A673 (cell line): ENCODE data around the gene NXPH2. TPM values are rescaled to one million over a fixed set of nuclear protein-coding genes. Genes with fewer than 3 reads are reported as not detected.

ENCODE experiments used
- BruUV-seq: library from RNA; stranded (reverse); fragments of 400-500 nt; replicated peaks from 2 replicates; lab custom pipeline; 2021; lab: Mats Ljungman, UMichigan
- CTCF ChIA-PET: fragments of 300-600 bp; sonication (Branson Sonifier 250); formaldehyde crosslinking; loops from one replicate; lab custom pipeline; 2022; ENCODE audit warnings: antibody characterized with exemption; lab: Charles Lee
- POLR2A ChIA-PET: fragments of 300-600 bp; sonication (Branson Sonifier 250); formaldehyde crosslinking; loops from one replicate; lab custom pipeline; 2022; ENCODE audit warnings: antibody characterized with exemption; ENCODE audit not compliant: low non-redundant PET; lab: Charles Lee
- DNase-seq: peaks from one replicate; pipeline ENCODE4 v3.0.0-alpha.2; 2015; ENCODE audit warnings: low spot score
- H3K27ac ChIP-seq: fragments of 200-600 bp; sonication (generic); 2 replicates; pipeline ENCODE4 v1.5.1; 2016; ENCODE audit warnings: mixed run types, low read depth, mild to moderate bottlenecking, mixed read lengths, antibody characterized with exemption, low read length; ENCODE audit not compliant: poor library complexity, severe bottlenecking
- H3K27me3 ChIP-seq: fragments of 200-600 bp; sonication (generic); replicated peaks from 2 replicates; pipeline ENCODE4 v1.6.1; 2017; ENCODE audit warnings: mixed run types, low read depth, mild to moderate bottlenecking, mixed read lengths, antibody characterized with exemption, low read length; ENCODE audit not compliant: insufficient read depth, poor library complexity
- H3K36me3 ChIP-seq: fragments of 200-600 bp; sonication (generic); 2 replicates; pipeline ENCODE4 v1.6.1; 2016; ENCODE audit warnings: mixed run types, mild to moderate bottlenecking, mixed read lengths, antibody characterized with exemption, low read length; ENCODE audit not compliant: insufficient read depth, poor library complexity, severe bottlenecking
- H3K4me1 ChIP-seq: fragments of 200-600 bp; sonication (generic); 2 replicates; pipeline ENCODE4 v1.6.1; 2017; ENCODE audit warnings: mixed run types, mild to moderate bottlenecking, mixed read lengths, antibody characterized with exemption, low read length; ENCODE audit not compliant: insufficient read depth, poor library complexity, severe bottlenecking
- H3K4me3 ChIP-seq: fragments of 200-600 bp; sonication (generic); 2 replicates; pipeline ENCODE4 v1.5.1; 2016; ENCODE audit warnings: low read depth, mixed run types, mild to moderate bottlenecking, mixed read lengths, low read length; ENCODE audit not compliant: poor library complexity, severe bottlenecking
- H3K9me3 ChIP-seq: fragments of 200-600 bp; sonication (generic); 2 replicates; pipeline ENCODE4 v1.6.1; 2016; ENCODE audit warnings: mixed run types, low read depth, mild to moderate bottlenecking, mixed read lengths, antibody characterized with exemption, low read length; ENCODE audit not compliant: poor library complexity, severe bottlenecking
- EZH2 ChIP-seq: fragments of 200-600 bp; sonication (generic); IDR thresholded peaks from 2 replicates; pipeline ENCODE4 v1.6.1; 2017; ENCODE audit warnings: borderline replicate concordance, low read depth, mild to moderate bottlenecking, mixed read lengths, antibody characterized with exemption, low read length; ENCODE audit not compliant: poor library complexity, severe bottlenecking
- intact Hi-C: fragments of 100-400 bp; cut with micrococcal nuclease; formaldehyde crosslinking; loops from one replicate; pipeline ENCODE4 v1.10.0; 2022; ENCODE audit not compliant: unreplicated experiment
- total RNA-seq: library from RNA; stranded (reverse); gene quantifications from 2 replicates; pipeline ENCODE4 v1.2.3, GENCODE V29; 2021
- TF ChIP-seq, protein P1 (sequence below): fragments of 300-800, 200-600 bp; sonication (generic); conservative IDR thresholded peaks from 2 replicates; pipeline ENCODE4 v1.5.1; 2017; ENCODE audit warnings: low read depth, mild to moderate bottlenecking, antibody characterized with exemption, low read length, moderate library complexity, mixed read lengths

The NXPH2 gene
- total RNA-seq, 1 experiment from 2014 or later: 5.4 TPM

- no TSS peak for BruUV-seq
- CTCF ChIA-PET: no interaction called here
These were observed 4.5 kb downstream of the NXPH2 start for GRCh38 chr2:138775736-138776135.

DNA sequence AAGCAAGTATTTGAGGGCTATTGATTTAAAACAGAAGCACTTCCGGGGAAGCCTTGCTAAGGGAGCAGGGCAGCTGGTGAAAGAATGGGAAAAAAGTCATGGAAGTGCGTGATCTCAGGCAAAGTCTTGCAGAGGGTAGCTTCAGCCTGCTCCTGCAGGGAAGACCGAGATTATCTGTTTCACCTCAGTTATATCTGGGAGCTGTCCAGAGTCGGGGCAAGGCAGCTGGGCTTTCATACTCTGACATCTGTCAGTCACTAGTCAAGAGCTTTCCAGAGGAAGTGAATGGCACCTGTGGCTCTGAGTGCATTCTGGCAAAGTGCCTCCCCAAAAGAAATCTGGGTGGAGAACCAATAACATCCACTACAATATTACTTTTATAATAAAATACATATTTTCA lies 8.7 kb downstream of the NXPH2 start:
- TF ChIP-seq, protein P1, sequence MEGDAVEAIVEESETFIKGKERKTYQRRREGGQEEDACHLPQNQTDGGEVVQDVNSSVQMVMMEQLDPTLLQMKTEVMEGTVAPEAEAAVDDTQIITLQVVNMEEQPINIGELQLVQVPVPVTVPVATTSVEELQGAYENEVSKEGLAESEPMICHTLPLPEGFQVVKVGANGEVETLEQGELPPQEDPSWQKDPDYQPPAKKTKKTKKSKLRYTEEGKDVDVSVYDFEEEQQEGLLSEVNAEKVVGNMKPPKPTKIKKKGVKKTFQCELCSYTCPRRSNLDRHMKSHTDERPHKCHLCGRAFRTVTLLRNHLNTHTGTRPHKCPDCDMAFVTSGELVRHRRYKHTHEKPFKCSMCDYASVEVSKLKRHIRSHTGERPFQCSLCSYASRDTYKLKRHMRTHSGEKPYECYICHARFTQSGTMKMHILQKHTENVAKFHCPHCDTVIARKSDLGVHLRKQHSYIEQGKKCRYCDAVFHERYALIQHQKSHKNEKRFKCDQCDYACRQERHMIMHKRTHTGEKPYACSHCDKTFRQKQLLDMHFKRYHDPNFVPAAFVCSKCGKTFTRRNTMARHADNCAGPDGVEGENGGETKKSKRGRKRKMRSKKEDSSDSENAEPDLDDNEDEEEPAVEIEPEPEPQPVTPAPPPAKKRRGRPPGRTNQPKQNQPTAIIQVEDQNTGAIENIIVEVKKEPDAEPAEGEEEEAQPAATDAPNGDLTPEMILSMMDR: no peak
- TF ChIP-seq EZH2: no peak
- Histone ChIP-seq H3K9me3 (no peaks in the 10 kb centered on the region), H3K36me3 (no peaks in the 10 kb centered on the region), H3K27me3 (peaks cover 31% of the 10 kb centered on the region), H3K27ac (no peak overlapping the region), H3K4me1 (peaks cover 10% of the 10 kb centered on the region), H3K4me3 (no peak overlapping the region)
- ChIA-PET POLR2A (no interaction called here), CTCF (no interaction called here)
- no TSS peak for BruUV-seq
- intact Hi-C loops: no loop called here
- no peak for DNase-seq

More at GRCh38 chr2:138775736-138776135, 4.5 kb downstream of the NXPH2 start:
- Histone ChIP-seq H3K36me3 (no peaks in the 10 kb centered on the region), H3K9me3 (no peaks in the 10 kb centered on the region), H3K4me3 (no peak overlapping the region), H3K27ac (no peak overlapping the region), H3K4me1 (peaks cover 8% of the 10 kb centered on the region), H3K27me3 (peaks cover 67% of the 10 kb centered on the region)
- intact Hi-C loops: no loop called here
- POLR2A ChIA-PET: interaction anchor here (0.5 kb wide), 1 partner anchor 114 kb away, joined by 4 read pairs; no protein-coding TSS in a partner anchor
- TF ChIP-seq, protein P1: no peak
- no peak for DNase-seq

GRCh38 chr2:138767101-138767500 lies 13.1 kb downstream of the NXPH2 start:
- ChIA-PET POLR2A (no interaction called here), CTCF (no interaction called here)
- BruUV-seq: no TSS peak
- intact Hi-C loops: no loop called here
- Histone ChIP-seq H3K4me3 (no peak overlapping the region), H3K27ac (no peak overlapping the region), H3K9me3 (no peaks in the 10 kb centered on the region), H3K4me1 (peaks cover 10% of the 10 kb centered on the region), H3K36me3 (no peaks in the 10 kb centered on the region), H3K27me3 (peaks cover 7% of the 10 kb centered on the region)
- DNase-seq: peak; percentile 10
- TF ChIP-seq EZH2: no peak
- TF ChIP-seq, protein P1: no peak
